Liver (tissue), 9 donors: Measurements from ENCODE around the gene MPC2. TPM values are rescaled to one million over a fixed set of nuclear protein-coding genes. Genes with fewer than 3 reads are reported as not detected.

Experiments
- DNase-seq: peaks from one replicate; pipeline ENCODE4 v3.0.0-alpha.2; 2017; ENCODE audit warnings: low spot score
- H3K27ac ChIP-seq, 2 donors: one replicate each; pipeline ENCODE4 v1.7.0; 2013; ENCODE audit warnings: inconsistent platforms in 2 of 2, low read length in 2 of 2, control low read depth in 1 of 2, low read depth in 1 of 2, mild to moderate bottlenecking in 1 of 2
- H3K27me3 ChIP-seq, 4 donors: one replicate each; pipeline versions ENCODE4 v1.6.1 to v1.7.0; 2013; ENCODE audit warnings: low read length in 3 of 4, inconsistent platforms in 1 of 4, mild to moderate bottlenecking in 1 of 4, moderate library complexity in 1 of 4; ENCODE audit not compliant: control insufficient read depth in 4 of 4, insufficient read depth in 4 of 4
- H3K36me3 ChIP-seq, 4 donors: one replicate each; pipeline versions ENCODE4 v1.6.1 to v1.7.0; 2013; ENCODE audit warnings: low read length in 3 of 4, mild to moderate bottlenecking in 3 of 4, low read depth in 1 of 4, moderate library complexity in 1 of 4; ENCODE audit not compliant: control insufficient read depth in 4 of 4, insufficient read depth in 3 of 4
- H3K4me1 ChIP-seq, 4 donors: one replicate each; pipeline versions ENCODE4 v1.6.1 to v1.7.0; 2013; ENCODE audit warnings: low read length in 3 of 4, mild to moderate bottlenecking in 3 of 4, moderate library complexity in 1 of 4; ENCODE audit not compliant: control insufficient read depth in 4 of 4, insufficient read depth in 4 of 4
- H3K4me3 ChIP-seq, 3 donors: one replicate each; pipeline versions ENCODE4 v1.6.1 to v1.7.0; 2013; ENCODE audit warnings: low read length in 3 of 3, control low read depth in 1 of 3, low read depth in 1 of 3, mild to moderate bottlenecking in 1 of 3
- H3K9ac ChIP-seq, 2 donors: one replicate each; pipeline ENCODE4 v1.7.0; 2013; ENCODE audit warnings: low read length in 2 of 2, mild to moderate bottlenecking in 2 of 2, moderate library complexity in 2 of 2, control low read depth in 1 of 2, low read depth in 1 of 2
- H3K9me3 ChIP-seq, 4 donors: one replicate each; pipeline versions ENCODE4 v1.6.1 to v1.7.0; 2013; ENCODE audit warnings: low read length in 3 of 4; ENCODE audit not compliant: control insufficient read depth in 4 of 4
- EGR1 ChIP-seq, 2 donors: IDR thresholded peaks; 2 replicates each; pipeline ENCODE4 v1.6.1; 2016 to 2018; ENCODE audit warnings: antibody characterized with exemption in 2 of 2, low read depth in 2 of 2
- FOXA1 ChIP-seq: IDR thresholded peaks from 2 replicates; pipeline ENCODE4 v1.6.1; 2016; ENCODE audit warnings: antibody characterized with exemption
- FOXA2 ChIP-seq: IDR thresholded peaks from 2 replicates; pipeline ENCODE4 v1.6.1; 2016; ENCODE audit warnings: antibody characterized with exemption
- HNF4A ChIP-seq, 2 donors: conservative IDR thresholded peaks; 2 replicates each; pipeline ENCODE4 v1.6.1; 2016; ENCODE audit warnings: antibody characterized with exemption in 2 of 2, mild to moderate bottlenecking in 2 of 2
- HNF4G ChIP-seq: IDR thresholded peaks from 2 replicates; pipeline ENCODE4 v1.6.1; 2016; ENCODE audit warnings: antibody characterized with exemption
- JUND ChIP-seq, 2 donors: IDR thresholded peaks; 2 replicates each; pipeline ENCODE4 v1.6.1; 2016; ENCODE audit warnings: antibody characterized with exemption in 2 of 2
- MAX ChIP-seq: IDR thresholded peaks from 2 replicates; pipeline ENCODE4 v1.6.1; 2016; ENCODE audit warnings: antibody characterized with exemption
- NR2F2 ChIP-seq: IDR thresholded peaks from 2 replicates; pipeline ENCODE4 v1.6.1; 2016; ENCODE audit warnings: antibody characterized with exemption
- RAD21 ChIP-seq, 2 donors: IDR thresholded peaks; 2 replicates each; pipeline ENCODE4 v1.6.1; 2016; ENCODE audit warnings: antibody characterized with exemption in 2 of 2, mild to moderate bottlenecking in 2 of 2
- RXRA ChIP-seq, 2 donors: IDR thresholded peaks; 2 replicates each; pipeline ENCODE4 v1.6.1; 2017 to 2018; ENCODE audit warnings: antibody characterized with exemption in 2 of 2, mild to moderate bottlenecking in 1 of 2
- SP1 ChIP-seq: IDR thresholded peaks from 2 replicates; pipeline ENCODE4 v1.6.1; 2018; ENCODE audit warnings: antibody characterized with exemption, mild to moderate bottlenecking
- TAF1 ChIP-seq: conservative IDR thresholded peaks from 2 replicates; pipeline ENCODE4 v1.6.1; 2016; ENCODE audit warnings: antibody characterized with exemption, mild to moderate bottlenecking
- WGBS: extraction: QIAGEN DNeasy Blood & Tissue Kit; methylation state at CpG from one replicate; pipeline ENCODE4 v1.1.7; 2013; 5-methylcytosine and 5-hydroxymethylcytosine counted together
- polyA plus RNA-seq, 2 donors: library from polyadenylated mRNA; stranded (reverse) in 1 of 2; unstranded in 1 of 2; fragments of 200-250 nt in 1 of 2; fragments of >200 nt in 1 of 2; fragmentation: Nextera tagmentation in 1 of 2; extraction: Ambion mirVana in 1 of 2; gene quantifications; one replicate each; pipeline versions ENCODE4 v1.2.1 to v1.2.3, GENCODE V29; 2013 to 2015
- total RNA-seq, 2 donors: library from RNA; depleted of rRNA; stranded (reverse); fragments of >200 nt; gene quantifications; one replicate each; pipeline ENCODE4 v1.2.3, GENCODE V29; 2014
- TF ChIP-seq, protein P1 (sequence below): IDR thresholded peaks from 2 replicates; pipeline ENCODE4 v1.6.1; 2016; ENCODE audit warnings: antibody characterized with exemption, mild to moderate bottlenecking
- TF ChIP-seq, protein P2 (sequence below): IDR thresholded peaks from 2 replicates; pipeline ENCODE4 v1.6.1; 2016; ENCODE audit warnings: antibody characterized with exemption
- TF ChIP-seq, protein P3 (sequence below): IDR thresholded peaks from 2 replicates; pipeline ENCODE4 v1.6.1; 2016; ENCODE audit warnings: antibody characterized with exemption
- donor health status: healthy.
- donor health status: healthy.
- donor health status: healthy.
- donor health status: healthy.
- donor health status: healthy.

Gene MPC2
- total and polyA plus RNA-seq, 4 donors, result 78.8 to 369 (median 127) TPM

DNA sequence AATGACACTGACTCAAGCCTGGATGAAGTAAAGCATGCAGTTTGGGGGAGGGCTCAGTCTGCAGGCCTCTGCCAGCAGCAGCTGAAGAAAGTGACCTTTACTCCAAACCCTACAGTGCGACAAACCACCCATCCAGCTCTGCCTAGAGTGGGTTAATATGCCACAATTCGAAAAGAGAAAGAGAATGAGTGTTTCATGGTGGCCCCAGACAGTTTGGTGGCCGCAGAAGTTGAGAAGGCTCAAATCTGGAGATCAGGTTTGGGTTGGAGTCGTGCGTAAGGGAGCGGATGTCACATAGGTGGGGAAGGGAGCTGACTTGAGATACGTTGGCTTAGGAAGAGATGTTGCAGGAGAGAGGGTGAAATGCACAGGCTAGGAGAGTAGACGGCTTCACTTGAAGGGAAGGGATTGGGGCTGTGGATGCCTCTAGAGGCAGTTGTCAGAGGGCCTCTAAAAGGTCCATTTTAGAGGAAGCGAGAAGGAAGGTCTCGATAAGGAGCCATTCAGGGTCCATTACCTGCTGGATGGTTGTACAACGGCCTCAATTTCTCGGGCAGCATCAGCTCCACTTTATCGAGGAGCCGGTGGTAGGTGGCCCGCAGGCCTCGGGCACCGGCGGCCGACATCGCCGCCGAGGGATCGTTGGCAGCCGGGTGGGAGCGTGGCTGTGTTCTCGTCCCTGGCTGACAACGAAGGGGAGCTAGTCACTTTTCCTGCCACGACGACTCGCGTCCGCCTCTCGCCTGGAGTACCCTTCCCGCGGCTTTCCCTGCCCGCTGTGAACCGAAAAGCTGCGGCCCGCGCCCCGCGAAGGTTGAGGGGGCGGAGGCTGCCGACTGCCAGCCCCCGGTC, 1.4 kb downstream of the MPC2 start:
- Histone ChIP-seq H3K36me3 (no peaks in the 10 kb centered on the region), H3K27ac (peak overlapping the region; percentile 95 to 99), H3K4me1 (peaks cover 3 to 14% (median 13%) of the 10 kb centered on the region in 4 donors), H3K27me3 (no peaks in the 10 kb centered on the region), H3K4me3 (peak overlapping the region; percentile 85 to 98 (median 87)), H3K9ac (peak overlapping the region; percentile 90 to 98), H3K9me3 (no peaks in the 10 kb centered on the region)
- WGBS, result under 1% methylated on average over 45 of the region's 45 CpGs
- DNase-seq, result peak; percentile 59
- TF ChIP-seq SP1 (peak; percentile 46), EGR1 (IDR thresholded peaks at IDR 0.05; ENCODE audit: low read depth in 2 of 2) (peak in 1 of 2 donors; percentile 83), HNF4G (no peak), NR2F2 (no peak), RXRA (IDR thresholded peaks at IDR 0.05) (peak; percentile 55 to 57), MAX (peak; percentile 48), FOXA2 (no peak), RAD21 (IDR thresholded peaks at IDR 0.05) (peak; percentile 38 to 57), JUND (IDR thresholded peaks at IDR 0.05) (no peak), TAF1 (peak; percentile 87), HNF4A (conservative IDR thresholded peaks at IDR 0.05) (peak; percentile 59 to 67)
- TF ChIP-seq, protein P1, sequence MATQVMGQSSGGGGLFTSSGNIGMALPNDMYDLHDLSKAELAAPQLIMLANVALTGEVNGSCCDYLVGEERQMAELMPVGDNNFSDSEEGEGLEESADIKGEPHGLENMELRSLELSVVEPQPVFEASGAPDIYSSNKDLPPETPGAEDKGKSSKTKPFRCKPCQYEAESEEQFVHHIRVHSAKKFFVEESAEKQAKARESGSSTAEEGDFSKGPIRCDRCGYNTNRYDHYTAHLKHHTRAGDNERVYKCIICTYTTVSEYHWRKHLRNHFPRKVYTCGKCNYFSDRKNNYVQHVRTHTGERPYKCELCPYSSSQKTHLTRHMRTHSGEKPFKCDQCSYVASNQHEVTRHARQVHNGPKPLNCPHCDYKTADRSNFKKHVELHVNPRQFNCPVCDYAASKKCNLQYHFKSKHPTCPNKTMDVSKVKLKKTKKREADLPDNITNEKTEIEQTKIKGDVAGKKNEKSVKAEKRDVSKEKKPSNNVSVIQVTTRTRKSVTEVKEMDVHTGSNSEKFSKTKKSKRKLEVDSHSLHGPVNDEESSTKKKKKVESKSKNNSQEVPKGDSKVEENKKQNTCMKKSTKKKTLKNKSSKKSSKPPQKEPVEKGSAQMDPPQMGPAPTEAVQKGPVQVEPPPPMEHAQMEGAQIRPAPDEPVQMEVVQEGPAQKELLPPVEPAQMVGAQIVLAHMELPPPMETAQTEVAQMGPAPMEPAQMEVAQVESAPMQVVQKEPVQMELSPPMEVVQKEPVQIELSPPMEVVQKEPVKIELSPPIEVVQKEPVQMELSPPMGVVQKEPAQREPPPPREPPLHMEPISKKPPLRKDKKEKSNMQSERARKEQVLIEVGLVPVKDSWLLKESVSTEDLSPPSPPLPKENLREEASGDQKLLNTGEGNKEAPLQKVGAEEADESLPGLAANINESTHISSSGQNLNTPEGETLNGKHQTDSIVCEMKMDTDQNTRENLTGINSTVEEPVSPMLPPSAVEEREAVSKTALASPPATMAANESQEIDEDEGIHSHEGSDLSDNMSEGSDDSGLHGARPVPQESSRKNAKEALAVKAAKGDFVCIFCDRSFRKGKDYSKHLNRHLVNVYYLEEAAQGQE, result peak; percentile 85
- TF ChIP-seq, protein P2, sequence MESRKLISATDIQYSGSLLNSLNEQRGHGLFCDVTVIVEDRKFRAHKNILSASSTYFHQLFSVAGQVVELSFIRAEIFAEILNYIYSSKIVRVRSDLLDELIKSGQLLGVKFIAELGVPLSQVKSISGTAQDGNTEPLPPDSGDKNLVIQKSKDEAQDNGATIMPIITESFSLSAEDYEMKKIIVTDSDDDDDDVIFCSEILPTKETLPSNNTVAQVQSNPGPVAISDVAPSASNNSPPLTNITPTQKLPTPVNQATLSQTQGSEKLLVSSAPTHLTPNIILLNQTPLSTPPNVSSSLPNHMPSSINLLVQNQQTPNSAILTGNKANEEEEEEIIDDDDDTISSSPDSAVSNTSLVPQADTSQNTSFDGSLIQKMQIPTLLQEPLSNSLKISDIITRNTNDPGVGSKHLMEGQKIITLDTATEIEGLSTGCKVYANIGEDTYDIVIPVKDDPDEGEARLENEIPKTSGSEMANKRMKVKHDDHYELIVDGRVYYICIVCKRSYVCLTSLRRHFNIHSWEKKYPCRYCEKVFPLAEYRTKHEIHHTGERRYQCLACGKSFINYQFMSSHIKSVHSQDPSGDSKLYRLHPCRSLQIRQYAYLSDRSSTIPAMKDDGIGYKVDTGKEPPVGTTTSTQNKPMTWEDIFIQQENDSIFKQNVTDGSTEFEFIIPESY, result no peak

DNA sequence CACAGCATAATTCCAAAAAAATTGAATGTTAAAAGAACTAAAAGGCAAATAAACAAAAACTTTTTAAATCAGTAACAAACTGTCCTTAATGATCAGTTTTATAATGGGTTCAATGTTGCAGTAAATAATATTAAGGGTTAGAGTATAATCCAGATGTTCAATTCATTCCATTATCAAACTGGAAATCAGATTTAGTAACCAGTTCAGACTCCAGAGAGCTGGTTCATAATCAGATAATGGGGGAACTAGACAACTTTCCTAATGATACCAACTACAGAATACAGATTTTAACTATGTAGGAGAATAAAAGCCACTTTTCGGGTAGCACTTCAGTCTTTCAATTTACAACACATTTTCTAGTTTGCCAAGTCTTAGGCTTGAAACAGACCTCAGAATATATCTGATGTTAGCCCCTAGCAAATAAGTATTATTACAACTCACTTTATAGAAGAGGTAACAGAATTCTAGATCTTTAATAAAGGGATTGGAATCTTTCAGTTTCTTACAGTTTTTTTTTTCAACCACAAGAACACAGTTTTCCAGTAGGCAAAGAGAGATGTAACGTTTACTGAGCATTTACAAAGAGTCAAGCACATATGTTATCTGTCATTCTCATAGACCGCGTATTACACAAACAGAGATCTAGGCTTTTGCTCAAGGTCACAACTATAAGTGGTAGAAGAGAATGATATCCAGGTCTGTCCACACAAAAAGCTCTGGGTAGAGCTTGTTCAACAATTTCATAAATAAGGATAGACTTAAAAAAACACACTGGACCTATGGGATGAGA, 2.3 kb downstream of the MPC2 start:
- Histone ChIP-seq H3K9me3 (no peaks in the 10 kb centered on the region), H3K36me3 (no peaks in the 10 kb centered on the region), H3K27me3 (no peaks in the 10 kb centered on the region), H3K4me1 (peaks cover 1 to 20% (median 17%) of the 10 kb centered on the region in 4 donors), H3K27ac (peak overlapping the region; percentile 95 to 99), H3K9ac (peak overlapping the region; percentile 90 to 98), H3K4me3 (peak overlapping the region; percentile 85 to 98 (median 87))
- WGBS, result 4% methylated on average over 4 of the region's 4 CpGs
- TF ChIP-seq FOXA1, result no peak
- TF ChIP-seq, protein P3, sequence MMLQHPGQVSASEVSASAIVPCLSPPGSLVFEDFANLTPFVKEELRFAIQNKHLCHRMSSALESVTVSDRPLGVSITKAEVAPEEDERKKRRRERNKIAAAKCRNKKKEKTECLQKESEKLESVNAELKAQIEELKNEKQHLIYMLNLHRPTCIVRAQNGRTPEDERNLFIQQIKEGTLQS, result peak; percentile 22
- no peak for DNase-seq
